HepG2 (cell line): ENCODE measurements around the gene DCDC1. TPM values are rescaled to one million over a fixed set of nuclear protein-coding genes. Genes with fewer than 3 reads are reported as not detected.

Experiments used
- CCDC6 ChIP-seq: sonication (generic); formaldehyde crosslinking; IDR thresholded peaks from 2 replicates; pipeline ENCODE4 v1.8.1; 2022; ENCODE audit warnings: mild to moderate bottlenecking, missing genetic modification reagents, moderate library complexity
- CENPT ChIP-seq: sonication (generic); formaldehyde crosslinking; IDR thresholded peaks from 2 replicates; pipeline ENCODE4 v1.8.0; 2022; ENCODE audit warnings: low read depth, mild to moderate bottlenecking, moderate library complexity, missing genetic modification reagents
- HBP1 ChIP-seq: IDR thresholded peaks from 2 replicates; pipeline ENCODE4 v1.6.1; 2016; ENCODE audit warnings: low read depth, control low read depth
- HMGXB4 ChIP-seq, 2 experiments: sonication (generic) in 1 of 2; formaldehyde crosslinking in 1 of 2; IDR thresholded peaks; 2 replicates each; pipeline versions ENCODE4 v1.4.0 to v1.6.1; 2018 to 2020; ENCODE audit warnings: missing genetic modification reagents in 2 of 2, borderline replicate concordance in 1 of 2, low read depth in 1 of 2, mild to moderate bottlenecking in 1 of 2, missing biosample characterization in 1 of 2
- IRF2 ChIP-seq: IDR thresholded peaks from 2 replicates; pipeline ENCODE4 v1.6.1; 2018; ENCODE audit warnings: missing genetic modification reagents, missing compliant biosample characterization
- KAT7 ChIP-seq: IDR thresholded peaks from 2 replicates; pipeline ENCODE4 v1.6.1; 2018; ENCODE audit warnings: borderline replicate concordance, missing compliant biosample characterization
- KDM4B ChIP-seq: sonication (generic); formaldehyde crosslinking; IDR thresholded peaks from 2 replicates; pipeline ENCODE4 v1.4.0; 2020; ENCODE audit warnings: missing genetic modification reagents
- MED13 ChIP-seq: sonication (generic); formaldehyde crosslinking; IDR thresholded peaks from 2 replicates; pipeline ENCODE4 v1.5.0; 2020; ENCODE audit warnings: missing genetic modification reagents
- PLSCR1 ChIP-seq: sonication (generic); formaldehyde crosslinking; IDR thresholded peaks from 2 replicates; pipeline ENCODE4 v1.5.0; 2020; ENCODE audit warnings: missing genetic modification reagents, mild to moderate bottlenecking, borderline replicate concordance
- PRDM4 ChIP-seq: sonication (generic); formaldehyde crosslinking; IDR thresholded peaks from 2 replicates; pipeline ENCODE4 v1.9.0; 2021; ENCODE audit warnings: missing genetic modification reagents, borderline replicate concordance
- RFX1 ChIP-seq: fragments of 450-650 bp; IDR thresholded peaks from 2 replicates; pipeline ENCODE4 v1.6.1; 2017
- SALL1 ChIP-seq: sonication (generic); formaldehyde crosslinking; IDR thresholded peaks from 2 replicates; pipeline ENCODE4 v1.8.0; 2022; ENCODE audit warnings: mild to moderate bottlenecking, missing genetic modification reagents
- SAP130 ChIP-seq: IDR thresholded peaks from 2 replicates; pipeline ENCODE4 v1.6.1; 2016; ENCODE audit warnings: low read depth
- SRY ChIP-seq: sonication (generic); formaldehyde crosslinking; IDR thresholded peaks from 2 replicates; pipeline ENCODE4 v1.8.0; 2022; ENCODE audit warnings: mild to moderate bottlenecking, missing genetic modification reagents
- TBP ChIP-seq: sonication (generic); formaldehyde crosslinking; IDR thresholded peaks from 2 replicates; pipeline ENCODE4 v1.5.0; 2020; ENCODE audit warnings: missing genetic modification reagents
- TP53 ChIP-seq: sonication (generic); formaldehyde crosslinking; conservative IDR thresholded peaks from 2 replicates; pipeline ENCODE4 v1.4.0; 2020; ENCODE audit warnings: missing genetic modification reagents
- ZBTB20 ChIP-seq: sonication (generic); formaldehyde crosslinking; IDR thresholded peaks from 2 replicates; pipeline ENCODE4 v1.8.1; 2023; ENCODE audit warnings: missing genetic modification reagents, low read depth, mild to moderate bottlenecking, borderline replicate concordance
- ZNF101 ChIP-seq: sonication (generic); formaldehyde crosslinking; IDR thresholded peaks from 2 replicates; pipeline ENCODE4 v1.4.0; 2020; ENCODE audit warnings: mild to moderate bottlenecking, low read depth, missing genetic modification reagents, borderline replicate concordance
- ZNF335 ChIP-seq: sonication (generic); formaldehyde crosslinking; IDR thresholded peaks from 2 replicates; pipeline ENCODE4 v1.4.0; 2020; ENCODE audit warnings: missing genetic modification reagents
- ZNF383 ChIP-seq: sonication (generic); formaldehyde crosslinking; IDR thresholded peaks from 2 replicates; pipeline ENCODE4 v1.4.0; 2020; ENCODE audit warnings: missing genetic modification reagents, mild to moderate bottlenecking, borderline replicate concordance
- ZNF781 ChIP-seq: sonication (generic); formaldehyde crosslinking; IDR thresholded peaks from 2 replicates; pipeline ENCODE4 v1.5.1; 2020; ENCODE audit warnings: borderline replicate concordance, mild to moderate bottlenecking, missing genetic modification reagents; ENCODE audit errors: not compliant biosample characterization
- ZNF782 ChIP-seq: sonication (generic); formaldehyde crosslinking; IDR thresholded peaks from 2 replicates; pipeline ENCODE4 v1.4.0; 2020; ENCODE audit warnings: missing genetic modification reagents, mild to moderate bottlenecking, borderline replicate concordance
- ZSCAN22 ChIP-seq: sonication (generic); formaldehyde crosslinking; IDR thresholded peaks from 2 replicates; pipeline ENCODE4 v1.4.0; 2020; ENCODE audit warnings: mild to moderate bottlenecking, missing genetic modification reagents
- polyA plus RNA-seq, 8 experiments: library from polyadenylated mRNA; depleted of rRNA in 3 of 8; stranded (reverse) in 7 of 8; unstranded in 1 of 8; fragments of >200 nt; fragmentation: Illumina TruSeq in 4 of 8; extraction: Trizol in 4 of 8; gene quantifications; 2 replicates each; pipeline versions ENCODE4 v1.2.1 to v1.2.3, GENCODE V29; 2011 to 2016; ENCODE audit warnings: low read depth in 4 of 8, missing spikeins in 1 of 8, mixed read lengths in 1 of 8; ENCODE audit not compliant: insufficient read depth in 1 of 8
- total RNA-seq, 5 experiments: library from RNA; depleted of rRNA; stranded (reverse); fragments of >200 nt; fragmentation: Illumina TruSeq; extraction: Trizol; gene quantifications; 2 replicates each; pipeline ENCODE4 v1.2.3, GENCODE V29; 2016; ENCODE audit warnings: low read depth in 1 of 5

DCDC1 gene
- total and polyA plus RNA-seq, 2 of the 13 experiments (the other 11 are each of a cell fraction or from before 2014, with no cell fraction given) = 0.12 to 0.27 TPM

GRCh38 chr11:31369348-31370329 lies at the start of gene DCDC1, which contains the start of gene DNAJC24 (continued):
- 0 out of 2 replicates have a peak, but pooled peaks have one; percentile 69 for TF ChIP-seq HBP1 (CRISPR knock-in tag)
- TF ChIP-seq ZNF782 (CRISPR knock-in tag) = peak; percentile 78; the same call in 1 of the 2 replicates
- no peak for TF ChIP-seq PLSCR1 (CRISPR knock-in tag)
- TF ChIP-seq ZNF383 (CRISPR knock-in tag) = no peak
- TF ChIP-seq HMGXB4 (CRISPR knock-in tag; IDR thresholded peaks at IDR 0.05; ENCODE audit: borderline replicate concordance in 1 of 2, low read depth in 1 of 2) = peak; percentile 84 to 87
- no peak for TF ChIP-seq CENPT (CRISPR knock-in tag)
- TF ChIP-seq SAP130 = peak; percentile 98
- TF ChIP-seq ZNF335 (CRISPR knock-in tag) = no peak
- TF ChIP-seq RFX1 = peak; percentile 80
- TF ChIP-seq SALL1 (CRISPR knock-in tag) = peak; percentile 73
- no peak for TF ChIP-seq CCDC6 (CRISPR knock-in tag)
- no peak for TF ChIP-seq SRY
- no peak for TF ChIP-seq PRDM4
- TF ChIP-seq KDM4B (CRISPR knock-in tag) = no peak; the same call in 1 of the 2 replicates
- no peak for TF ChIP-seq ZSCAN22 (CRISPR knock-in tag)
- TF ChIP-seq TBP = no peak
- TF ChIP-seq MED13 (CRISPR knock-in tag) = no peak
- TF ChIP-seq TP53 (CRISPR knock-in tag) = no peak
- peak; percentile 76 for TF ChIP-seq ZNF781
- TF ChIP-seq IRF2 (CRISPR knock-in tag) = peak; percentile 96
- peak; percentile 77; the same call in 1 of the 2 replicates for TF ChIP-seq ZBTB20 (CRISPR knock-in tag)
- TF ChIP-seq ZNF101 = no peak
- peak; percentile 77; the same call in 1 of the 2 replicates for TF ChIP-seq KAT7 (CRISPR knock-in tag)
